Naive thymus-derived CD4-positive, alpha-beta T cell (primary cell): ENCODE data around the gene CERS6. TPM values are rescaled to one million over a fixed set of nuclear protein-coding genes. Genes with fewer than 3 reads are reported as not detected.

ENCODE experiments used
- ATAC-seq: fragments of 150-1000 bp; cut with Tn5 transposase; 2 replicates; pipeline ENCODE4 v1.10.0; 2021; ENCODE audit warnings: mild to moderate bottlenecking, moderate library complexity
- CTCF ChIA-PET: fragments of 350-600 bp; sonication (Branson Sonifier 250); formaldehyde crosslinking; loops from one replicate; lab custom pipeline; 2021; ENCODE audit warnings: antibody characterized with exemption; lab: Charles Lee
- POLR2A ChIA-PET: fragments of 350-600 bp; sonication (Branson Sonifier 250); formaldehyde crosslinking; loops from one replicate; lab custom pipeline; 2021; ENCODE audit warnings: antibody characterized with exemption, inconsistent platforms; lab: Charles Lee
- DNase-seq, 9 donors: peaks; one replicate each; pipeline versions ENCODE4 v3.0.0 to v3.0.0-alpha.2; 2020 to 2022; ENCODE audit warnings: mixed read lengths in 1 of 9
- H3K27ac ChIP-seq: one replicate; pipeline ENCODE4 v1.7.0; 2013; ENCODE audit warnings: mild to moderate bottlenecking, low read depth, low read length, moderate library complexity
- H3K27me3 ChIP-seq, 2 donors: one replicate each; pipeline ENCODE4 v1.7.0; 2013; ENCODE audit warnings: low read length in 2 of 2, mild to moderate bottlenecking in 2 of 2, moderate library complexity in 2 of 2; ENCODE audit not compliant: control insufficient read depth in 2 of 2, insufficient read depth in 2 of 2
- H3K36me3 ChIP-seq, 3 experiments: 1 replicate in 2 of 3; 2 replicates in 1 of 3; pipeline ENCODE4 v1.7.0; 2013; ENCODE audit warnings: low read length in 3 of 3, mild to moderate bottlenecking in 3 of 3, moderate library complexity in 1 of 3; ENCODE audit not compliant: insufficient read depth in 3 of 3, control insufficient read depth in 2 of 3
- H3K4me1 ChIP-seq, 2 donors: one replicate each; pipeline ENCODE4 v1.7.0; 2013; ENCODE audit warnings: low read length in 2 of 2, mild to moderate bottlenecking in 2 of 2, moderate library complexity in 1 of 2; ENCODE audit not compliant: control insufficient read depth in 2 of 2, insufficient read depth in 2 of 2
- H3K4me3 ChIP-seq: 2 replicates; pipeline ENCODE4 v1.7.0; 2013; ENCODE audit warnings: mild to moderate bottlenecking, low read length
- H3K9me3 ChIP-seq, 3 experiments: 1 replicate in 2 of 3; 2 replicates in 1 of 3; pipeline ENCODE4 v1.7.0; 2013; ENCODE audit warnings: low read length in 3 of 3; ENCODE audit not compliant: control insufficient read depth in 2 of 3
- H3K27ac Mint-ChIP-seq, 9 donors: one replicate each; pipeline ENCODE4 v1.8.0; 2020 to 2022; ENCODE audit warnings: mixed read lengths in 9 of 9, mild to moderate bottlenecking in 8 of 9, moderate library complexity in 5 of 9, inconsistent platforms in 2 of 9
- H3K27me3 Mint-ChIP-seq, 5 donors: one replicate each; pipeline ENCODE4 v1.8.0; 2021 to 2022; ENCODE audit warnings: mixed read lengths in 5 of 5, mild to moderate bottlenecking in 1 of 5
- H3K36me3 Mint-ChIP-seq, 5 donors: one replicate each; pipeline ENCODE4 v1.8.0; 2020 to 2022; ENCODE audit warnings: mixed read lengths in 5 of 5, mild to moderate bottlenecking in 3 of 5, inconsistent platforms in 1 of 5
- H3K4me1 Mint-ChIP-seq, 7 donors: one replicate each; pipeline ENCODE4 v1.8.0; 2020 to 2022; ENCODE audit warnings: mixed read lengths in 7 of 7, mild to moderate bottlenecking in 3 of 7, inconsistent platforms in 1 of 7
- H3K4me3 Mint-ChIP-seq, 10 donors: one replicate each; pipeline ENCODE4 v1.8.0; 2020 to 2022; ENCODE audit warnings: mild to moderate bottlenecking in 10 of 10, mixed read lengths in 10 of 10, moderate library complexity in 6 of 10, inconsistent platforms in 2 of 10
- H3K9me3 Mint-ChIP-seq, 11 donors: one replicate each; pipeline ENCODE4 v1.8.0; 2020 to 2022; ENCODE audit warnings: mixed read lengths in 11 of 11, mild to moderate bottlenecking in 4 of 11, inconsistent platforms in 1 of 11, moderate library complexity in 1 of 11
- intact Hi-C, 2 donors: fragments of 100-400 bp; cut with micrococcal nuclease; formaldehyde crosslinking; loops; one replicate each; pipeline ENCODE4 v1.15.1; 2023
- polyA plus RNA-seq, 2 donors: library from polyadenylated mRNA; unstranded; fragments of 300-500 nt; fragmentation: Illumina TruSeq; gene quantifications; one replicate each; pipeline ENCODE4 v1.2.3, GENCODE V29; 2021
- total RNA-seq, 6 experiments: library from RNA in 5 of 6; stranded (reverse) in 5 of 6; gene quantifications; 1 replicate in 5 of 6; 2 replicates in 1 of 6; pipeline ENCODE4 v1.2.3 and lab custom pipeline; 2021 to 2026

Gene CERS6
- total and polyA plus RNA-seq, 7 experiments from 2014 or later, result 9.1 to 28.4 (median 19.7) TPM

DNA sequence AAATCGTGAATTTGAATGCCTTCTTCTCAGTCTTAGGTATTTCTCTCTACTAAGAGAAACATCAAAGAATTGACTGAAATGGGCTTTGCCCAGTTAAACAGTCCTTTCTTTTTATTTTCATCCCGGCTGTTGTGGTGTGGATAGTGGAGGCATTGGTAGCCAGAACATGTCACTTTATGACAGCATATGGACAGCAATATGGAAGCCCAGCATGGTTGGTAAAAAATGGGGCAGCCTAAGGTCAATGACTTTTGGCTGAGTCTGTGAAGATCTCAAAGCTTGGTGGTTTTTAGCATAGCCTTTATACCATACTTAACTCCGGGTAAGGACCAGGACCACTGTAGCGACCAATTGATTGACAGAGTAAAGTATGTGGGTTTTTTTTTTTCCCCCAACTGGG is 3.2 kb downstream of the CERS6 start:
- no peak for ATAC-seq
- intact Hi-C loops, result loop anchor here (5.0 to 10.0 kb wide), 7 partner anchors 57 to 1164 kb away; partner anchors contain the start of genes B3GALT1 (in 1 of the 2), LRP2 (in 1 of the 2), SPC25 (in 1 of the 2) and STK39 (in 1 of the 2)
- Histone ChIP-seq H3K27me3 (no peaks in the 10 kb centered on the region), H3K4me3 (no peak overlapping the region), H3K27ac (no peak overlapping the region), H3K4me1 (peaks cover 0 to 12% of the 10 kb centered on the region in 2 donors), H3K36me3 (peaks cover 0 to 6% (median 0%) of the 10 kb centered on the region in 3 experiments), H3K9me3 (no peaks in the 10 kb centered on the region)
- ChIA-PET POLR2A (no interaction called here), CTCF (no interaction called here)
- Mint-ChIP-seq H3K36me3 (peaks cover 0 to 10% (median 0%) of the 10 kb centered on the region in 5 donors), H3K27ac (peak overlapping the region in 5 of 9 donors; percentile 41 to 65 (median 60)), H3K27me3 (no peaks in the 10 kb centered on the region), H3K4me1 (peaks cover 24 to 56% (median 47%) of the 10 kb centered on the region in 7 donors), H3K9me3 (no peaks in the 10 kb centered on the region), H3K4me3 (peak overlapping the region in 3 of 10 donors; percentile 9 to 42 (median 16))
- DNase-seq, result no peak

DNA sequence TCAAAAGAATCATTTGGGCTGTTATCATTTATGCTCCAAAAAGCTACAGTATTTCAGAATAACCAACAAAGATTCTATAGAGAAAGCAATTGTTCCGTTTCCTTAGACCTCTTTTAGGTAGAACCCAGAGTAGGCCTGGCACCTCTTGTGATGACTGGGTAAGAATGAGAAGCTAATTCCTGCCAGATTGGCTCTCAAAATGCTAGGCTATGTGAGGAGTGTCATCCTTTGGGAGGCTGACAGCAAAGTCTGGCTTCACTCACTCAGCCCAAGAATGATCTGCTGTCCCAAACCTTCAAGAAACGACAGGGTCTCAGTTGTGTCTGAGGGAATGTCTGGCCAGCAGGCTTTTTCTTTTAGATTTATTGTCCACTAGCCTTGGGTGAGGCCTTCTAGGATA is 4.5 kb downstream of the CERS6 start:
- Mint-ChIP-seq H3K27me3 (no peaks in the 10 kb centered on the region), H3K4me1 (peaks cover 34 to 69% (median 60%) of the 10 kb centered on the region in 7 donors), H3K4me3 (peak overlapping the region in 5 of 10 donors; percentile 1 to 51 (median 37)), H3K9me3 (no peaks in the 10 kb centered on the region), H3K27ac (peak overlapping the region in 7 of 9 donors; percentile 7 to 78 (median 60)), H3K36me3 (peaks cover 0 to 15% (median 0%) of the 10 kb centered on the region in 5 donors)
- Histone ChIP-seq H3K36me3 (peaks cover 0 to 6% (median 0%) of the 10 kb centered on the region in 3 experiments), H3K4me1 (peaks cover 0 to 20% of the 10 kb centered on the region in 2 donors), H3K27me3 (no peaks in the 10 kb centered on the region), H3K4me3 (no peak overlapping the region), H3K9me3 (no peaks in the 10 kb centered on the region), H3K27ac (no peak overlapping the region)
- DNase-seq (no peak), ATAC-seq (no peak)
- ChIA-PET POLR2A (interaction anchor here (0.6 to 0.7 kb wide), 3 partner anchors 10 to 39 kb away, joined by 3 to 4 read pairs (median 3); no protein-coding TSS in a partner anchor), CTCF (interaction anchor here (0.6 kb wide), 1 partner anchor 245 kb away, joined by 3 read pairs; no protein-coding TSS in a partner anchor)
- intact Hi-C loops, result no loop called here

DNA sequence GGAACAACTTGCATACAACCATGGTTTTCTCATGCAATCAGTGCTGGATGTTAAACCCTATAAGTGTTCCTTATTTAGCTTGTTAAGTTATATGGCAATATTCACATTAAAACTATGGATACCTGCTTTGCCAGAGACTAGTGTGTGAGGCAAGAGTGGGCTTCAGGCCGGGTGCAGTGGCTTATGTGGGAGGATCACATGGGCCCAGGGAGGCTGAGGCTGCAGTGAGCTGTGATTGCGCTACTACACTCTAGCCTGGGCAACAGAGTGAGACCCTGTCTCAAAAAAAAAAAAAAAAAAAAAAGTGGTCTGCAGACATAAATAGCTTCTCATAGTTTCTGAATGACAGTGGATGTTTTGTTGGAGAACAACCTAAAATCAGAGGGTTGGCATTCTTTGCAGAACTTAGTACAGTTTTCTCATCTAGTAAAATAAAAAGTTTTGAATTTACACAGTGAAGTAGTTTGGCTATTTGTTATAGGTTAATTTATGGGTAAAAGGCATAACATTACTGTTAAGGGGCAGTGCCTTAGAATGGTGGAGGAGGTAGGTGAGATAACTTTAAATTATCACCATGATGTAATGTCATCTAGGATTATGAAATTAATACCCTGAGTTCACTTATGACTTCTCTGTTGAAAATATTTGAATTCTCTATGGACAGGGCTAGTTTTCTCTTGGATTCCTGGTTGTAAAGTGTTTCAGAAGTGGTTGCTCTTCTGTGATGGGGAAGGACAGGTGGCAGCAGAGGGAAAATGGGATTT is 5.3 kb downstream of the CERS6 start:
- Mint-ChIP-seq H3K27me3 (no peaks in the 10 kb centered on the region), H3K9me3 (no peaks in the 10 kb centered on the region)
- CTCF ChIA-PET, result no interaction called here

DNA sequence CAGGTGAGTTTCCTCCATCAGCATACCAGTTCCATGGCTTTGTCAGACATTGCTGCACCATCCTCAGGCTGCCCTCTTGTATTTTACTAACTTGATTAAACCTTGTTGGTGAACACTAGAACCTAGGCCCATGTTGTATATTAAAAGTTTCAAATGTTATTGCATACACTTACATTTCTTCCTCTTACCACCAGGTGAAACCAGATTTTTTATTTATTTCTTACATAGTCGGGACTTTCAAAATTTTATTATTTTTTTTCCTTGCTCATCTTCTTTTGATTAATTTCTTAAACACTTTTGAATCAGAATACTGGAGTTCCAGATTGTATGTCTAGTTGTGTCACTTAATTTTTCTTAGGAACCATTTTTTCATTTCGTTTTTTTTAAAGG is 5.9 kb downstream of the CERS6 start:
- intact Hi-C loops, result loop anchor here in 1 of 2 donors (1.0 kb wide), 1 partner anchor 27 kb away; no protein-coding TSS in a partner anchor
- ChIA-PET CTCF (no interaction called here), POLR2A (interaction anchor here (0.6 kb wide), 1 partner anchor 454 kb away, joined by 5 read pairs; no protein-coding TSS in a partner anchor)
- Histone ChIP-seq H3K27ac (no peak overlapping the region), H3K36me3 (no peaks in the 10 kb centered on the region), H3K27me3 (no peaks in the 10 kb centered on the region), H3K9me3 (no peaks in the 10 kb centered on the region), H3K4me1 (peaks cover 0 to 34% of the 10 kb centered on the region in 2 donors), H3K4me3 (no peak overlapping the region)
- Mint-ChIP-seq H3K9me3 (no peaks in the 10 kb centered on the region), H3K36me3 (peaks cover 0 to 15% (median 0%) of the 10 kb centered on the region in 5 donors), H3K4me3 (peak overlapping the region in 3 of 10 donors; percentile 4 to 40 (median 23)), H3K4me1 (peaks cover 45 to 83% (median 73%) of the 10 kb centered on the region in 7 donors), H3K27ac (peak overlapping the region in 2 of 9 donors; percentile 9 to 65), H3K27me3 (no peaks in the 10 kb centered on the region)
- no peak for ATAC-seq
- DNase-seq, result no peak

More for the DNA sequence above, 5.3 kb downstream of the CERS6 start:
- Histone ChIP-seq H3K9me3 (no peaks in the 10 kb centered on the region), H3K4me1 (peaks cover 0 to 28% of the 10 kb centered on the region in 2 donors), H3K4me3 (no peak overlapping the region), H3K27ac (no peak overlapping the region), H3K27me3 (no peaks in the 10 kb centered on the region), H3K36me3 (peaks cover 0 to 5% (median 0%) of the 10 kb centered on the region in 3 experiments)
- ATAC-seq, result no peak
- peak overlapping the region in 7 of 10 donors; percentile 1 to 51 (median 17) for H3K4me3 Mint-ChIP-seq
- intact Hi-C loops, result no loop called here
- peaks cover 40 to 77% (median 68%) of the 10 kb centered on the region in 7 donors for H3K4me1 Mint-ChIP-seq
- DNase-seq, result no peak
- H3K36me3 Mint-ChIP-seq, result peaks cover 0 to 15% (median 0%) of the 10 kb centered on the region in 5 donors
- POLR2A ChIA-PET, result interaction anchor here (0.6 kb wide), 3 partner anchors 10 to 455 kb away, joined by 3 to 5 read pairs (median 3); no protein-coding TSS in a partner anchor
- H3K27ac Mint-ChIP-seq, result peak overlapping the region in 7 of 9 donors; percentile 7 to 78 (median 49)

DNA sequence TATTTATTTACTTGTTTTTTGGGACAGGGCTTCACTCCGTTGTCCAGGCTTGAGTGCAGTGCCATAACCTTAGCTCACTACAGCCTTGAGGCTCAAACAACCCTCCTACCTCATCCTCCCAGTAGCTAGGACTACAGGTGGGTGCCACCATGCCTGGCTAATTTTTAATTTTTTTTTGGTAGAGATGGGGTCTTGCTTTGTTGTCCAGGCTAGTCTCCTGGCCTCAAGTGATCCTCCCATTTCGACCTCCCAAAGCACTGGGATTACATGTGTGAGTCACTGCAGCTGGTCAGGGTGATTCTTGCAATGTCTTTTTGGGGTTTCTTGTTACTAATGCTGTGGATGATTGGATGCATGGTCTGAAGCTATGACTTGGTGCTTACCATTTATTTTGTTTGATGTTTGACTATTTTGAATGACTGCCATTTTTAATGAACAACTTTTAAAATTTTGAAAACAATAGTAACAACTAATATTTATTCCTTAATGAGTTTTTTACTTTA is 6.5 kb downstream of the CERS6 start:
- Histone ChIP-seq H3K27me3 (no peaks in the 10 kb centered on the region), H3K4me3 (no peak overlapping the region), H3K36me3 (no peaks in the 10 kb centered on the region), H3K27ac (no peak overlapping the region), H3K9me3 (no peaks in the 10 kb centered on the region), H3K4me1 (peaks cover 0 to 40% of the 10 kb centered on the region in 2 donors)
- intact Hi-C loops, result loop anchor here in 1 of 2 donors (1.0 kb wide), 1 partner anchor 27 kb away; no protein-coding TSS in a partner anchor
- Mint-ChIP-seq H3K36me3 (peaks cover 0 to 13% (median 0%) of the 10 kb centered on the region in 5 donors), H3K27me3 (no peaks in the 10 kb centered on the region), H3K4me3 (no peak overlapping the region), H3K27ac (no peak overlapping the region), H3K9me3 (no peaks in the 10 kb centered on the region), H3K4me1 (peaks cover 46 to 86% (median 79%) of the 10 kb centered on the region in 7 donors)
- ATAC-seq, result no peak
- ChIA-PET POLR2A (interaction anchor here (1.6 kb wide), 1 partner anchor 11 kb away, joined by 5 read pairs; no protein-coding TSS in a partner anchor), CTCF (no interaction called here)
- no peak for DNase-seq

DNA sequence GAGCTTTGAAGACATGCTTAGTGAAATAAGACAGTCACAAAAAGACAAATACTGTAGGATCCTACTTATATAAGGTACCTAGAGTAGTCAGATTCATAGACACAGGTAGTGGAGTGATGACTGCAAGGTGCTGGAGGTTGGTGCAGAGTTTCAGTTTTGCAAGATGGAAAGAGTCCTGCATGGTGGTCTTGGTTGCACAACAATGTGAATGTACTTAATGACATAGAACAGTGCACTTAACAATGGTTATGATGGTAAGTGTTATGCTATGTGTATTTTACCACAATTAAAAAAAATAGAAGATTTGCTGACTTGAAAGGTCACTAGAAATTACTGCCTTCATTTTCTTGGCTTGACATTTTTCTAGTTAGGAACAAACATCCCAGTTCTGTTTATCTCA is 9.5 kb downstream of the CERS6 start:
- H3K27ac Mint-ChIP-seq, result peak overlapping the region in 6 of 9 donors; percentile 3 to 76 (median 28)

More for the DNA sequence above, 9.5 kb downstream of the CERS6 start:
- CTCF ChIA-PET, result no interaction called here
- Histone ChIP-seq H3K27me3 (no peaks in the 10 kb centered on the region), H3K36me3 (no peaks in the 10 kb centered on the region), H3K4me1 (peaks cover 0 to 40% of the 10 kb centered on the region in 2 donors), H3K4me3 (no peak overlapping the region), H3K27ac (no peak overlapping the region), H3K9me3 (no peaks in the 10 kb centered on the region)
- H3K4me1 Mint-ChIP-seq, result peaks cover 57 to 87% (median 80%) of the 10 kb centered on the region in 7 donors
- H3K36me3 Mint-ChIP-seq, result peaks cover 0 to 8% (median 0%) of the 10 kb centered on the region in 5 donors
- H3K9me3 Mint-ChIP-seq, result no peaks in the 10 kb centered on the region
- ATAC-seq, result no peak
- no peaks in the 10 kb centered on the region for H3K27me3 Mint-ChIP-seq
- POLR2A ChIA-PET, result interaction anchor here (1.5 kb wide), 1 partner anchor 8 kb away, joined by 5 read pairs; no protein-coding TSS in a partner anchor
- no peak for DNase-seq
- intact Hi-C loops, result no loop called here
- H3K4me3 Mint-ChIP-seq, result peak overlapping the region in 9 of 10 donors; percentile 8 to 65 (median 51)
